GM18502 (cell line): ENCODE data around the gene ADGRG6.

ENCODE experiments used
- ATAC-seq: cut with Tn5 transposase; IDR thresholded peaks from one replicate; pipeline ENCODE4 v1.9.1; 2021; ENCODE audit warnings: mild to moderate bottlenecking; ENCODE audit not compliant: unreplicated experiment, poor library complexity

The ADGRG6 gene

GRCh38 chr6:142289687-142290086 is 12.1 kb upstream of the ADGRG6 start:
- no peak for ATAC-seq

GRCh38 chr6:142290851-142291250 is 11.0 kb upstream of the ADGRG6 start:
- no peak for ATAC-seq

GRCh38 chr6:142291512-142291911 is 10.3 kb upstream of the ADGRG6 start:
- no peak for ATAC-seq

GRCh38 chr6:142292166-142292924 is 9.5 kb upstream of the ADGRG6 start:
- no peak for ATAC-seq

GRCh38 chr6:142293121-142293520 is 8.7 kb upstream of the ADGRG6 start:
- ATAC-seq = no peak

- no peak for ATAC-seq
These were observed 7.1 kb upstream of the ADGRG6 start for GRCh38 chr6:142294679-142295078.

GRCh38 chr6:142296975-142297604 is 4.7 kb upstream of the ADGRG6 start:
- no peak for ATAC-seq

GRCh38 chr6:142297605-142297995 is 4.2 kb upstream of the ADGRG6 start:
- ATAC-seq = no peak

GRCh38 chr6:142297996-142298753 is 3.6 kb upstream of the ADGRG6 start:
- ATAC-seq = no peak

- no peak for ATAC-seq
These were observed 1.5 kb upstream of the ADGRG6 start for GRCh38 chr6:142300302-142300701.

GRCh38 chr6:142300758-142301650 is 803 bp upstream of the ADGRG6 start:
- ATAC-seq = no peak

GRCh38 chr6:142302421-142303175 is 791 bp downstream of the ADGRG6 start:
- no peak for ATAC-seq

GRCh38 chr6:142303176-142303533 is 1.3 kb downstream of the ADGRG6 start:
- no peak for ATAC-seq

- no peak for ATAC-seq
These were observed 2.4 kb downstream of the ADGRG6 start for GRCh38 chr6:142304241-142304640.

- ATAC-seq = no peak
These were observed 4.9 kb downstream of the ADGRG6 start for GRCh38 chr6:142306736-142307135.

- ATAC-seq = no peak
These were observed 6.3 kb downstream of the ADGRG6 start for GRCh38 chr6:142307963-142308748.

GRCh38 chr6:142309426-142309825 is 7.6 kb downstream of the ADGRG6 start:
- no peak for ATAC-seq

GRCh38 chr6:142313284-142313683 is 11.5 kb downstream of the ADGRG6 start:
- ATAC-seq = no peak

- ATAC-seq = no peak
These were observed 15.1 kb downstream of the ADGRG6 start for GRCh38 chr6:142316791-142317368.
